Inflammatory macrophage treated with lipopolysaccharide for 1 hour (primary cell): Measurements from ENCODE around the gene ELMO2.
"Not testable (repeated sequence)": the region's sequence is repeated elsewhere in the genome, so short reads cannot be mapped to it uniquely, and the experiment has no call there.

Experiments used
- DNase-seq, 2 donors: peaks; one replicate each; pipeline ENCODE4 v3.0.0-alpha.2; 2020 to 2022

Gene ELMO2

DNA sequence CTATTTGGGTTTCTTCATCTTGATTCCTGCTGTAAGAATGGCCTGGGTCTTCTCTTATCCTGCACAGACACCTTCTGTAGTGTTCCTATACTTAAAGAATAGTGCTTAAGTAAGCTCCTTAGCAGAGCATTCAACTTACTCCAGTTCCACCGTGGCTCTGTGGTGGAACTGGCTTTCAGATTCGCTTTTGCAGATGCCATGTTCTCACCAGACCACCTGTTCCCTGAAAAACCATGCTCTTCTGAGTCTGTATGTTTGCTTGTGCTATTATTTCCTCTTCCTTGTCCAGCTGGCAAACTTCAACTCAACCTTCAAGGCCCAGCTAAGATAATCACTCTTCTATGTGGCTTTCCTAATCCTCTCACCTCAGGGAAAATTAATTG is 4.9 kb downstream of the ELMO2 start:
- DNase-seq, result no peak

DNA sequence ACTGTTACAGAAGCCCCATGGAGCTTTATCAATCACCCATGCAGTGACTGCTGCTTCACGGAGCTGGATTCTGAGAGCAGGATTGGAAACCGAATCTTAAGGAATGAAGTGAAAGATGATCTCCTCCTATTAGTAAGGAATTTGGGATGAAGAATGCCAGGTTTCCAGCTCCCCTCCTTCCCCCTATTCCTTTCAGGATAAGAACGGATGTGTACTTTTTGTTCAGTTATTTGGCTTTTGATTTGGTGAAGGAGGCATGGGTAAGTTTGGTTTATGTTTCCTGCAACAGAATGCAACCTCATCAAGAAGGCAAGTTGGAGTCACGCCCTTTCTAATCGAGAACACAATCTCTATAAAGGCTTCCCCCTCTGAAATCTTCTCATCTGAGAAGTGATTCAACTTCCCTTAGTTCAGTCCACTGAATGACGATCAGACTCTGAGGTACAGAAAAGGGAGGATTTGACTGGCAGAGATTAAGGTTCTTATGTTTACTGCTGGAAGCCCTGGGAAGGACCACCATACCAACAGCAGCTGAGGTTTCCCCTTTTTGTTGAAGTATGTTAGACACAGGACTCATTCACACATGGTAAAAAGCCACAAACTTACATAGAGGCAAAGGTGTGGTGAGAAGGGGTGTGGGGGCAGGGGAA is 5.5 kb downstream of the ELMO2 start:
- peak; percentile 36 to 64 for DNase-seq

- DNase-seq, result peak; percentile 79 to 83
These were observed 6.2 kb downstream of the ELMO2 start for GRCh38 chr20:46400253-46400652.

- peak in 1 of 2 donors; percentile 35 for DNase-seq
These were observed 7.0 kb downstream of the ELMO2 start for GRCh38 chr20:46399401-46399800.

- no peak for DNase-seq
These were observed 7.5 kb downstream of the ELMO2 start for GRCh38 chr20:46398963-46399362.

DNA sequence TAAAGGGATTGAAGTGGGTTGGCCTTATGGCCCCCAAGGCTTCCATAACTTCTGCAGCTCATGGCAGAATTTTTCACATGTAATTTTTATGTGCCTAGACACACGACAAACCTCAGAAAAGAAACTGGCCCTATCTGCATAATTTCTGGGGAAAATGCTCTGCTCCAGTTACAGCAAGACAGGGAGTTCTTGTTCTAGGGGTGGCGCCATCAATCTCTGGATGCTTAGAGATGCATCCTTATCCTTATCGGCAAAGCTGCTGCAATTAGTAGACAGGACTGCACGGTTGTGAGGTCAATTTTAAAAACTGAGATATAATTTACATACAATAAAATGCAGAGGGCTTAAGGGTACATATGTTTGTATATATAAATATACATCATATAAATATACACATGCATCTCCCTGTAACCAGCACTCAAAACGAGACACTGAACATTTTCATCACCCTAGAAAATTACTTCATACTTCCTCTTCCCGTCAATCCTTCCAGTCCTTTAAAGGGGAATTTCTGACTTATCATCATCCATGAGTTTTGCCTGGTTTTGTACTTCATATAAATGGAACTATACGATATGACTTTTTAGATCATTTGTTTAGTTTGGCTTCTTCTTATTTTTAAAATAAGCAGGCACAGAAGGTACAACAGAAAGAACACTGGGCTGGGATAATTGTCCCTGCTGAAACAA is 10.2 kb downstream of the ELMO2 start:
- peak; percentile 76 to 79 for DNase-seq

- DNase-seq, result peak; percentile 51 to 66
These were observed 11.3 kb downstream of the ELMO2 start for GRCh38 chr20:46394872-46395760.

DNA sequence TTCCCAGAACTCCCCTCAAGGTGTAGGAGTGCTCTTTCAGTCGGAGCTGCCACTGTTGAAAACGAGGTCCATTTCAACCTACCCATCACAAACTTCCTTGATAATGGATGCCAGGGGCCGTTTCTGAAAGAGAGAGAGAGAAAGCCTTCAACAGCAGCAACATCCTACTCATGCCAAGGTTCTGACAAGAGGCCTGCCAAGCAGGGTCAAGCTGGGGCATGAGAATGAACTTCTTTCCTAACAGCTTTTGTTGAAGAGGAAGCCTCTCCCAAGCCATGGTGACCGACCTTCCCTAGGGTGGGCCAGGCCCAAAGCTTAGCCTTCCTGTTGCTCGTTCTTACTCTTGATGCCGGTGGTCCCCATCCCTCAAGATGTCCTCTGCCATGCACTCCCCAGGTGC is 12.4 kb downstream of the ELMO2 start:
- DNase-seq, result no peak

- no peak for DNase-seq
These were observed 17.5 kb downstream of the ELMO2 start for GRCh38 chr20:46388937-46389336.

DNA sequence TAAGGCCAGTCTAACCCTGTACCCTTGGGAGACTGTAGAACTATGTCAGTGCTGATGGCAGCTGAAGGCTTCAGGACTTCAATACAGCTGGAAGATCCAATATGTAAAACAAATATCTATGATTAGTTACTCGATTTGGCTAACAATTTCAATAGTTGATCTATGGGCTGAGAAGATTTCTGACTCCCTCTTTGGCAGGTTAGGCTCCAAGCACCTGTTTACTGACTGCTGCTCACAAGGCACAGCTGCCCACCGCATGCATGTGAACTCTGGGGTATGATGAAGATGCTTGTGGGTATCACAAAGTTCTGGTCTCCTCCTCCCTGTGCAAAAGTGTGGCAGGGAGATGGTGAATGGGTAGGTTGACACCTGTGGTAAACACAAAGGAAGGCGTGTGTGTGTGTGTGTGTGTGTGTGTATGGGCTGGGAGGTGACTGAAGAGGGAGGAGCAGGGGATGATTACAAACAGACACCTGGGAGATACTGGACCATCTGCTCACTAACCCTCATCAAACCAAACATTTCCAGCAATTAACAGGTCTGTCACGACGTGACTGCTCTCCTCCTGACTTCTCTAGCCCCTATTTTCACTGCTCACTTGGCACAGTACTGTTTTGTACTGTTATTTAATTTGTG is 18.1 kb downstream of the ELMO2 start:
- no peak for DNase-seq

DNA sequence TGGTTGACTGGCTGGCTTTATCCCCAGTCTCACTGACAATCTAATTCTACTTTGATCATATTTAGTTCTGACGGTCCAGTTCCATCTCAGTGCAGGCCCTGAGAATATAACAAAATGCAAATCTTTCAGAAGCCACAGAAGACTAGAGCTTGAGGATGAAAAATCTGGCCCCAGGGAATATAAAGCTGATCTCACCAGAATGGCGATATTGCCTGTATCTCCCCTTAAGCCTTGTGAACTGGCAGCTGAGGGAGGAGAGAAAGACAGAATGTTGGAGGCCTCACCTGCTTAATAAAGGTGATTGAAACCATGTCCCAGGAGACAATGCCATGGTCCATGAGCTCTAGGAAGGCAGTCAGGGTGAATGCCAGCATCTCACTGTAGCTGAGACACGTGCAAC is 19.4 kb downstream of the ELMO2 start:
- DNase-seq, result not testable (repeated sequence)

DNA sequence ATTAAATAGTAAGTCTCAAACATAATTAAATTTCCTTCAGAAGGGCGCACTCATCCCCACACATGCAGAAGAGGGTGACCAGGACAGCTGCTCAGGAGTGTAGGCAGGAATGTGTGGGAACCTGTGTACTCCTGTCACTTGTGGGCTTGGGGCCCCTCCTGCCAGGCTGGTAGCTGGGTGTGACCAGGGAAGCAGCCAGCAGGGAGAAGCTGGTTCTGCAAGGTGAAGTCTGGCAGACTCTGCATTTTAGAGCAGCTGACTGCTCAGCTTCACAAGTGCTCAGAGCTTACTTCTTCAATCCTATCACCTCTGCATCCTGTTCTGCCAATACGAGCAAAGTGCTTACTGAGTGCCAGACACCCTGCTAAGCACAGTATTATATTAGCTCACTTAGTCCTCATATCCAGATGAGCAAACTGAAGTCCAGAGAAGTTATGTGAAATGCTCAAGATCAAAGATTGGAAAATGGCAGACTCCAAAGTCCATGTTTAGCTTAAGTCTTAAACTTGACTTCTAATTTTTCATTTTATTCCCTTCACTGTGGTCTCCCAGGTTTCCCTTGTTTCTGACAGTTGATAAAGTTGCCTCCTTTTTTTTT is 27.9 kb downstream of the ELMO2 start:
- no peak for DNase-seq

GRCh38 chr20:46377518-46377917 is 28.9 kb downstream of the ELMO2 start:
- no peak for DNase-seq

DNA sequence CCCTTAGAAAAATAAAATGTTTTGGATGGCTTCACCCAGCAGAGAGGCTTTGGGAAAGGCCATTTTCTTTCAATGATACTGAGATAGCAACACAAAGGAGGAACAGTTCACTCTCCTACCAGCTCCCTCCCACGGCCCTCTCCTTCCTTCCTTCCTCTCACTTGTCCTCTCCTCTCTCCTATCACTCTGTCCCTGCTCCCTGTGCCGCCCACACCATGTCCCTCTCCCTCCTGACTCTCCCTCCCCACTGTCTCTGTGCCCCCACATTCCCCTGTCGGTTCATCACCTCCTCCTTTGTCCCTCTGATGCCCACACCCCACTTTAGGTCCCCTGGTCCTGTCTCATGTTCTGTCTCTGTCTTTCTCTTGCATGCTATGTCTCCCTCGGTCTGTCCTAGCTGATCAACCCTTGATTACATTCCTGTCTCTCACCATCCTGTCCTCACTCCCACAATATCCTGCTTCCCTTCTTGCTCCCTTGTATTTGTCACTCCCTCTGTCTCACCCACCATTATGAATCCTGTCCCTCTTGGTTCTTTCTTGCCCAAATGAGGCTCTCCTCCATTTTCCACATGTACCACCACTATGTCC is 30.1 kb downstream of the ELMO2 start:
- no peak for DNase-seq

DNA sequence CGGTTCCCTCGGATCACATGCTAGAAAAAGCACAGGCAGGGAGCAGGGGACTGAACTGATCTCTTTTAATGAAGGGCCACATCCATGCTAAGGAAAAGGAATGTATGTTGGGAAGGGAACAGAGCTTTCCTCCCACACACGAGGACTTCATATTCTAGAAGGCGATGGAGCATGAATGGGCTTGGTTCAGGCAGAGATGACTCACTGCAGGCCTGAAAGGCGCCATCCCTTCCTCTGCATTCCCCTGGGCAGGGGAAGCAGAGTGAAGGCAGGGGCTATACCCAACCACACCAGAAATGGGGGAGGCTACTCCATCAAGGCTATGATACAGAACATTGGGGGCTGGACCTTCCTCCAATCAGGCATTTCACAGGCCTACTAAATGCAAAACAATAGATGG is 30.6 kb downstream of the ELMO2 start:
- no peak for DNase-seq

DNA sequence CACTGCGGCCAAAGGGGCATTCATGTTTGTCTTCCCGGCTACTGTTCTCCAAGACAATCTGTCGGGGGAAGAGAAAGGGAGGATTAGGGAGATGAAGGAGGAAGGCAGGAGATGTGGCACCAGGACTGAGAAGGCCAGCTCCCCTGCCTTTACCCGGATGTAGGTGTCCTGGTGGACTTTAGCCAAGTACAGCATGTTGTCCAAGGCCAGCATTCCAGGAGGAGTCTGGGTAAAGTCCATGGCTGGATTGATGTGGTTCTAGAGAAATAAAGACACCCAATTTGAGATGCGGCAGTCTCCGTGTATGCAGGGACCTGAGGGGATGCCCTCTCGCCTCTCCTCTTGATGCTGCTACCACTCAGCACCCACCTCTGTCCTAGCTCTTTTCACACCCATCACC is 32.0 kb downstream of the ELMO2 start:
- no peak for DNase-seq

- peak; percentile 72 to 76 for DNase-seq
These were observed 34.8 kb downstream of the ELMO2 start for GRCh38 chr20:46371656-46372055.

GRCh38 chr20:46368902-46369268 is 37.5 kb downstream of the ELMO2 start:
- DNase-seq, result no peak

GRCh38 chr20:46367967-46368901 is 38.2 kb downstream of the ELMO2 start:
- no peak for DNase-seq

- DNase-seq, result no peak
These were observed 39.2 kb downstream of the ELMO2 start for GRCh38 chr20:46367234-46367633.

DNA sequence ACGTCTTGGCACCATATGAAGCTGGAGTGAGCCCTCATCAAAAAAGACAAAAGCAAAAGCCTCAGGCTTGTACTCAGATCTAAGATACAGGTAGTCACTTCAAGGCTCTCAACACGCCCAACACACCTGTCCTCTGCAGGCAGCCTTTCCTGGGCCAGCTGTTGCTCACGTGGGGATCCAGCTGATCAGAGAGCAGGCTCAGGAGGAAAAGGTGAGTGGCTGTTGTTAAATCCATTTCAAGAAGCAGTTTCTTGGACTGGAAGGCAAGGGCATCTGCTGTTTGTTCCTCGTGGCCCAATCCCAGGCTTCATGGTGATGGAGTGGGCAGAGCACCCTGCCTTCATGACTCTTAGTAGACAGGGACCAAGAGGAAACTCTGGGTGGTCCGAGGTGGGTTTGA is 39.6 kb downstream of the ELMO2 start:
- DNase-seq, result no peak
